Lower leg skin (tissue), 3 donors: ENCODE measurements around the gene PLIN4.

Experiments used
- CTCF ChIP-seq, 3 donors: fragments of 450-650 bp; IDR thresholded peaks; one replicate each; pipeline ENCODE4 v1.5.1; 2016; ENCODE audit warnings: antibody characterized with exemption in 3 of 3, mild to moderate bottlenecking in 3 of 3, moderate library complexity in 2 of 3
- POLR2A ChIP-seq, 2 donors: fragments of 450-650 bp; IDR thresholded peaks; one replicate each; pipeline ENCODE4 v1.6.1; 2016 to 2017; ENCODE audit warnings: antibody characterized with exemption in 2 of 2, mild to moderate bottlenecking in 1 of 2, moderate library complexity in 1 of 2

DNA sequence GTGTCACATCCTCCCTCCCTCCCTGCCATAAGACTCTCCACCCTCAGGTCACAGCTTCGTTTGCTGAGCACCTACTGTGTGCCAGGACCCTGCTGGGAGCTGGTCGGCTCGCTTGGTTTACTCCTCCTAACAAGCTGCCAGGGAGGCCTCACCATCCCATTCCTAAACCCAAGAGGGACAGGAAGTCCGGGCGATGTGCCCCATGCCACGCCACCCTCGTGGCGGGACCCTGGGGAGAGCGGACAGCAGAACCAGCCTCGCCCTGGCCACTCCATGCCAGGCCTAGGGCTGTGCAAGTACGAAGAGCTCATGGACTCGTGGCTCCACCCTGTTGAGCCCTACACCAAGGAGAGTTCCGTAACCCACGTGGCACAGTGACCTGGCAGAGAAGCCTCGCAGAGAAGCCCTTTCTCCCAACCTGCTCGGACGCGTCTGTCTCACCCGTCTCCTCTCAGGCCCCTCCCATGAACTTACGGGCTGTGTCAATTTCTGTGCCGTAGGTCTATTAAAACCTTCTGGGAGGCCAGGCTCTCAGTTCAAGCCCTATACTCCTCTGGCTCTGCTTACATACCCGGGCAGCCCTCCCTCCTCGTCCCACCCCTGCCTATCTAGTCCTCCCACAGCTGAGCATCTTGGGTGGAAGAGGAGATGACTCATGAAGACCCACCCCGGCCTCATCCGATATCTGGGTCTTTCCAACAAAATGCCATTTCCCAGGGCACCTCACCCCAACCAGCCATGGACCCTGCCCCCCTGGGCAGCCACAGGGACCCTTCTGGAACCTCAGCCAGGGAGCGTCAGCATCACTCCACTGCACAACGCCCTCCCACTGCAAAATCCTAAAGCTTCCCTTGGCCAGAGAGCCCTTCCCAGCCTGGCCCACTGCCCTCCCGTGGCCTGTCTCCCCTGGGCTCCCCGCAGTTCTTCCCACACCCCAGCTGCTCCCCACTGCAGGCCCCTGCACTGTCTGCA is 63.3 kb downstream of the PLIN4 start:
- TF ChIP-seq CTCF (IDR thresholded peaks at IDR 0.05) (no peak), POLR2A (IDR thresholded peaks at IDR 0.05) (no peak)
